KMS-11 (cell line): ENCODE results near the gene ENGASE.

Experiments
- H2AFZ ChIP-seq: fragments of 200-600 bp; sonication (generic); 2 replicates; pipeline ENCODE4 v1.6.1; 2016; ENCODE audit warnings: antibody characterized with exemption, mixed run types, low read depth
- H3K27ac ChIP-seq: fragments of 200-600 bp; sonication (generic); 2 replicates; pipeline ENCODE4 v1.6.1; 2016; ENCODE audit warnings: mild to moderate bottlenecking, mixed run types
- H3K27me3 ChIP-seq: fragments of 200-600 bp; sonication (generic); 2 replicates; pipeline ENCODE4 v1.6.1; 2017; ENCODE audit warnings: mild to moderate bottlenecking, low read depth, mixed run types, moderate library complexity; ENCODE audit not compliant: insufficient read depth
- H3K36me3 ChIP-seq: fragments of 200-600 bp; sonication (generic); 2 replicates; pipeline ENCODE4 v1.6.1; 2017; ENCODE audit warnings: mild to moderate bottlenecking, mixed run types; ENCODE audit not compliant: insufficient read depth
- H3K4me1 ChIP-seq: fragments of 200-600 bp; sonication (generic); 2 replicates; pipeline ENCODE4 v1.6.1; 2016; ENCODE audit warnings: mild to moderate bottlenecking, low read depth, mixed run types; ENCODE audit not compliant: poor library complexity, severe bottlenecking
- H3K4me2 ChIP-seq: fragments of 200-600 bp; sonication (generic); 2 replicates; pipeline ENCODE4 v1.7.0; 2016; ENCODE audit warnings: mild to moderate bottlenecking, mixed run types
- H3K4me3 ChIP-seq: fragments of 200-600 bp; sonication (generic); IDR thresholded peaks from 2 replicates; pipeline ENCODE4 v1.6.1; 2017; ENCODE audit warnings: low read depth, low read length, mixed read lengths; ENCODE audit not compliant: insufficient read depth
- H3K79me2 ChIP-seq: fragments of 200-600 bp; sonication (generic); 2 replicates; pipeline ENCODE4 v1.6.1; 2016; ENCODE audit warnings: low read depth, mixed run types; ENCODE audit not compliant: insufficient read depth
- H3K9ac ChIP-seq: fragments of 200-600 bp; sonication (generic); 2 replicates; pipeline ENCODE4 v1.6.1; 2016; ENCODE audit warnings: mild to moderate bottlenecking, mixed run types
- H4K20me1 ChIP-seq: fragments of 200-600 bp; sonication (generic); 2 replicates; pipeline ENCODE4 v1.6.1; 2016; ENCODE audit warnings: mild to moderate bottlenecking, mixed run types; ENCODE audit not compliant: insufficient read depth
- TF ChIP-seq, protein P1 (sequence below): fragments of 200-600 bp; sonication (generic); conservative IDR thresholded peaks from 2 replicates; pipeline ENCODE4 v1.6.1; 2017; ENCODE audit warnings: low read depth, mild to moderate bottlenecking, antibody characterized with exemption, low read length, moderate library complexity, mixed read lengths

The ENGASE gene

DNA sequence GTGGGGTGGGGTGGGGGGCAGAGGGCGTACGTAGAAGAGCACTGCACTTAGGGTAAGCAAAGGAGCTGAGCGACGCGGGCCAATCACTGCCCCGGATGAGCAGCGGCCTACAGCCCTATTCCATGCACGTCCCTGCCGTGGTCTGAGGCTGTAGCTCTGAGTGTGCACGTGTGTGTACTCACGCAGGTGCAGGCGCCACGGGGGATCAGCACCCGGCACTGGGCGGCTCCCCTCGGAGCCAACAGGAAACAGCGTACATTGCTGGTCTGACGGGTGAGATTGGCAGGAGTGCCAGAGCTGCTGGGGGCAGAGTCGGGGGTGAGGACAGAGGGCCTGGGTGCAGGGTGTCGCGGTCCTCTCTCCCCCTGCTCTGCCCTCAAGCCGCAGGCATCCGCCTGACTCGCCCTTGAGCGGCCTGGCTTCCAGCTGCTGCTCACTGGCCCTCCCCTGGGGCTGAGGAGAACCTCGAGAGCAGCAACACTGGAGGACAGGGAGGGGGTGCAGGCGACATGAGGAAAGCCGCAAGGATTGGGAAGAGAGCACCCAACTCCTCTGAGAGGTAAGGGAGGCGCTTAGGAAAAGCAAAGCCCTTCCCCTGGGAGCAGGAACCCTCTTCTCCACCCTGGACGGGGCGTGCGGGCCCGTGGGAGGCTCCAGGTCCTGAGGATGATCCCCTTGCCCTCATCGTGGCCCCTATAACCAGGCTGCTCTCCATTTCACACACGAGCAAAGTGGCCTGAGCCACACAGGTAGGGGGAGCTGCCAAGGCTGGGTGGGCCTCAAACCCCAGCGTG, 57.8 kb downstream of the ENGASE start:
- Histone ChIP-seq H3K9ac (no peak overlapping the region), H3K4me2 (no peak overlapping the region), H3K27ac (no peak overlapping the region), H3K79me2 (no peaks in the 10 kb centered on the region), H3K27me3 (peaks cover 98% of the 10 kb centered on the region), H3K4me1 (no peaks in the 10 kb centered on the region), H3K4me3 (no peak overlapping the region), H2AFZ (no peak overlapping the region), H3K36me3 (no peaks in the 10 kb centered on the region), H4K20me1 (no peaks in the 10 kb centered on the region)
- TF ChIP-seq, protein P1, sequence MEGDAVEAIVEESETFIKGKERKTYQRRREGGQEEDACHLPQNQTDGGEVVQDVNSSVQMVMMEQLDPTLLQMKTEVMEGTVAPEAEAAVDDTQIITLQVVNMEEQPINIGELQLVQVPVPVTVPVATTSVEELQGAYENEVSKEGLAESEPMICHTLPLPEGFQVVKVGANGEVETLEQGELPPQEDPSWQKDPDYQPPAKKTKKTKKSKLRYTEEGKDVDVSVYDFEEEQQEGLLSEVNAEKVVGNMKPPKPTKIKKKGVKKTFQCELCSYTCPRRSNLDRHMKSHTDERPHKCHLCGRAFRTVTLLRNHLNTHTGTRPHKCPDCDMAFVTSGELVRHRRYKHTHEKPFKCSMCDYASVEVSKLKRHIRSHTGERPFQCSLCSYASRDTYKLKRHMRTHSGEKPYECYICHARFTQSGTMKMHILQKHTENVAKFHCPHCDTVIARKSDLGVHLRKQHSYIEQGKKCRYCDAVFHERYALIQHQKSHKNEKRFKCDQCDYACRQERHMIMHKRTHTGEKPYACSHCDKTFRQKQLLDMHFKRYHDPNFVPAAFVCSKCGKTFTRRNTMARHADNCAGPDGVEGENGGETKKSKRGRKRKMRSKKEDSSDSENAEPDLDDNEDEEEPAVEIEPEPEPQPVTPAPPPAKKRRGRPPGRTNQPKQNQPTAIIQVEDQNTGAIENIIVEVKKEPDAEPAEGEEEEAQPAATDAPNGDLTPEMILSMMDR, result no peak

DNA sequence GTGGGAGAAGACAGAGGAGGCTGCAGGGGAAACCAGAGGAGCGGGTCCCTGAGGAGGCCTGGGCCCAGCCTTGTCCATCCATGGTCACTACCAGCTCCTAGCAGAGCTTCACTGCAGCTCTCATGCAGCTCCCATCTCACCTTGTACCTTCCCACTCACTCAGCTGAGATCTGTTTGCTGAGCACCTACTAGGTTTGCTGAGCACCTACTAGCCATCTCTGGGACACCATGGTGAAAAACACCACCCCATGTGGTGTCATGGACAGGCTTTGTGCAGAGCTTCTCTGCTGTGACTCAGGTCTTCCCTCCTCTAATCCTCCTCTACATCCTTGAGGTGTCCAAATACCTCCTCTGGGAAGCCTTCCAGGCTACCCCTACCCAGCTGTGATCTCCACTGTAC, 58.6 kb downstream of the ENGASE start:
- H3K4me1 ChIP-seq, result no peaks in the 10 kb centered on the region
- no peak overlapping the region for H3K4me2 ChIP-seq
- H3K27ac ChIP-seq, result no peak overlapping the region
- no peak overlapping the region for H3K9ac ChIP-seq
- H2AFZ ChIP-seq, result no peak overlapping the region
- no peaks in the 10 kb centered on the region for H4K20me1 ChIP-seq
- H3K4me3 ChIP-seq, result no peak overlapping the region
- no peaks in the 10 kb centered on the region for H3K36me3 ChIP-seq
- peaks cover 98% of the 10 kb centered on the region for H3K27me3 ChIP-seq
- H3K79me2 ChIP-seq, result no peaks in the 10 kb centered on the region
- TF ChIP-seq, protein P1, result no peak

DNA sequence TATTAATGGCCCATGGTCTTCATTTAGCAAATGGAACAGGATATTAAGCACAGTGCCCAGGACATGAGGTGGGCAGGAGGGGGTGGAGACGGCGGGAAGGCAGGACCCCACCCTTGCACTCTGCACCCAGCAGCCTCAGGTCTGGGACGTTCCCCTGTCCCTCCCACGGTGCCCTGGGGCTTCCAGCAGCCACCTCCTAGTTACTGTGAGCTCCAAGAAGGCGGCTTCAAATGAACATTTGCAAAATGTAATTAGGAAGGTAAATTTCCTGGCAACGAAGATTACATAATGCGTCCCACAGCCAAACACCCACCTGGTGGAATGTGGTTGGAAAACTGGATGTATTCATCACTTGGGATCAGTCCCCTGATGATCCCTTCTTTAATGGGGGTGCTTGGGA, 59.4 kb downstream of the ENGASE start:
- TF ChIP-seq, protein P1, result no peak
- no peaks in the 10 kb centered on the region for H3K36me3 ChIP-seq
- H2AFZ ChIP-seq, result no peak overlapping the region
- no peak overlapping the region for H3K4me2 ChIP-seq
- no peaks in the 10 kb centered on the region for H3K4me1 ChIP-seq
- no peak overlapping the region for H3K4me3 ChIP-seq
- no peak overlapping the region for H3K9ac ChIP-seq
- no peaks in the 10 kb centered on the region for H4K20me1 ChIP-seq
- H3K27me3 ChIP-seq, result peaks cover 94% of the 10 kb centered on the region
- no peak overlapping the region for H3K27ac ChIP-seq
- H3K79me2 ChIP-seq, result no peaks in the 10 kb centered on the region

DNA sequence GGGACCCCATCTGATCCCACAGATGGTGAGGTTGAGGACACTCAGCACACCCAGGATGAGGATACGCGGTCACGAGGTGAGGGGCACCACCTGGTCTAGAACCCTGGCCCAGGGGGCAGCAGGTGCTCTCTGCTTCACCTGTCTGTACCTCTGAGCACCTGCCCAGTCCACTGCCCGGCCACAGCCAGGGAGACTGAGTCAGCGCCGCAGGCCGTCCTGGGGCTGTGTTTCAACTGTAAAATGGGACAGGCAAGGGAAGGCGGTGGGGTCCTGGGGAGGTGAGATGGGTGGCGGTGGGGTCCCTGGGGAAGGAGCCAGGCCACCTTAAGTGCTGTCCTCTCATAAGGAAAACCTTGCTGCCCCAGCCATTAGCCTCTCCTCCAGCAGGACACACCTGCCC, 60.4 kb downstream of the ENGASE start:
- H3K79me2 ChIP-seq, result no peaks in the 10 kb centered on the region
- TF ChIP-seq, protein P1, result no peak
- no peaks in the 10 kb centered on the region for H3K36me3 ChIP-seq
- H3K27ac ChIP-seq, result no peak overlapping the region
- peaks cover 94% of the 10 kb centered on the region for H3K27me3 ChIP-seq
- H4K20me1 ChIP-seq, result no peaks in the 10 kb centered on the region
- no peak overlapping the region for H2AFZ ChIP-seq
- no peaks in the 10 kb centered on the region for H3K4me1 ChIP-seq
- no peak overlapping the region for H3K4me3 ChIP-seq
- H3K4me2 ChIP-seq, result no peak overlapping the region
- H3K9ac ChIP-seq, result no peak overlapping the region
